Fibroblast of peridontal ligament (primary cell): ENCODE measurements around the gene USP44.
"Not testable (repeated sequence)": the region's sequence is repeated elsewhere in the genome, so short reads cannot be mapped to it uniquely, and the experiment has no call there.

Experiments
- DNase-seq: peaks from one replicate; pipeline ENCODE4 v3.0.0-alpha.2; 2010; ENCODE audit errors: extremely low read depth

The USP44 gene

DNA sequence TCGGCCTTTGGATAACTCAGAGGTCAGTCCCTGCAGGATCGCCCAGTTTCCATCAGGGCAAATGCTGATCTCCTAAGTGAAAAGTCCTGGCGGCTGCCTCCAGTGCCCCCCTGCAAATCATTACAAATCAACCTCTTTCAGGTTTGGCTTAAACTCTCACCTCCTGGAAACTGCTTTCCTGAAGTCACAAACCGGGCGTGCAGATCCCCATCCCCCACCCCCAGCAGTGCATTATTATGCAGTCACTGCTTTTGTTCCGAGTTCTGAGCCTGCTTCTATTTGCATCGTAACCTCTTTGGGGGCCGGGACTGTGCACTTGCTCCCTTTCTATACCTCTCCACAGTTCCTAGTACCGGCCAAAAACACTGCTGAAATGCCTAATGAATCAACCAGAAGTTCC lies at the start of gene USP44:
TSS of gene USP44 (minus strand) at position 172 of the 400 bp plus-strand sequence. CDS start 17,220 bp downstream, outside the sequence.
- no peak for DNase-seq

GRCh38 chr12:95600567-95600966 lies 49.3 kb upstream of the USP44 start:
- no peak for DNase-seq

- DNase-seq = no peak
Measured at GRCh38 chr12:95599880-95600279, 48.6 kb upstream of the USP44 start.

DNA sequence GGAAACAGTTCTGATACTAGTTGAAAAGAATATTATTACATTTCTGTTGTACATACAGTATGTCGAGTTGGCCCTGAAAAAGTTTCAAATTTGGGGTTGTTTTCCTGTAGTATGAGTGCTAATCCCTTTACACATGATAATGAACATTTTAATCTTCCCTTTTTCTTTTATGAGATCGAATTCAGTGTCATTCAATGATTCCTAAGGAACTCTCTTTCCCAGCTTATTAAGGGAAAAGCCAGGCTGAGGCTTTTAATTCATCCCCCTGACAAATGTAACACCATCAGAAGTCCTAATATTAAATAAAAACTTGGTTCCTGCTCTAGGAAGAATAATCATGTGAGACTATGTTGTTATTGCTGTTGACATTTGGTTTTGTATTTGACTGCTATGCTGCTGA lies 42.9 kb upstream of the USP44 start:
- DNase-seq = no peak

GRCh38 chr12:95593266-95593871 lies 42.1 kb upstream of the USP44 start:
- no peak for DNase-seq

DNA sequence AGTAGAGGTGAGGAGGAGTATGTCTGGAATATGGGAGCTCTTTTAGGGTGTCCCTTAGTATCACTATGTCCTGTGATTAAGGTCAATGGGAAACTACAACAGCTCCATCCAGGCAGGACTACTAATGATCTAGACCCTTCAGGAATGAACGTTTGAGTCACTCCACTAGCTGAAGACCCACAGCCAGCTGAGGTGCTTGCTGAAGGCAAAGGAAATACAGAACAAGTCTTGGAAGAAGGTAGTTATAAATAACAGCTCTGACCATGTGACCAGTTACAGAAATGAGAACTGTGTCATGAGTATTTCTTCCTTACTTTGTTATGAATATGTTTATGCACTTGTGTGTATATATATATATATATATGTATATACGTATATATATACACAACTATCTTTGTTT lies 40.5 kb upstream of the USP44 start:
- DNase-seq = no peak

GRCh38 chr12:95590775-95591174 lies 39.5 kb upstream of the USP44 start:
- no peak for DNase-seq

GRCh38 chr12:95583933-95584332 lies 32.7 kb upstream of the USP44 start:
- no peak for DNase-seq

- DNase-seq = peak; percentile 75
Measured at GRCh38 chr12:95582230-95583058, 31.2 kb upstream of the USP44 start.

- no peak for DNase-seq
Measured at GRCh38 chr12:95577820-95578219, 26.5 kb upstream of the USP44 start.

DNA sequence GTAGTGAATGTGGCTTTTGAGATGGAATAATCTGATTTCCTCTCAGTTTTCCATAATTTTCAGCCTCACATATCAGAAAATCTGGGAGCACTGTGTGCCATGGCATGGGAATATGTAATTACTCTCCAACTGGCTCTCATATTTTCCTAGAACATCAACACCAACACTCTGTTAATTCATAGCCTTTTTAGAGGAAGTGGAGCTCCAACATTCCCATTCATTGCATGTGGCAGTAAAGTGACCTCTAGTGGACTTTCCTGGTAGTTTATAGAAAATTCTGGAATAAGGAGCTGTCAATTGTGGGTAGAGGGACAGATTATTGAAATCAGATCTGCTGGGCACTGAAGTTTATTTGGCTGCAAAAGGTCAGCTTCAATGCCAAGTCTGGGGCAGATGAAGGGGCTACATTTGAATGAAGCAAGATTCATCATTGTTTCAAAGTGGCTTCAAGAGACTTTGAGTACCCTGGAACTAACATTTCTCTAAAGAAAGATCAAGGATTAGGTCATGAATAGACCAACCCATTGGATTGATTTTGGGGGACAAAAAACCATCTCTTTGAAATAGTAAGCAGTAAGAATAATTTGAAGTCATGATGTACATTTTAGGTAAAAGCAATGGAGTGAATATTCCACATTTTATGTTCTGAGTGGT lies 23.6 kb upstream of the USP44 start:
- peak; percentile 61 for DNase-seq

GRCh38 chr12:95573951-95574576 lies 22.8 kb upstream of the USP44 start:
- no peak for DNase-seq

DNA sequence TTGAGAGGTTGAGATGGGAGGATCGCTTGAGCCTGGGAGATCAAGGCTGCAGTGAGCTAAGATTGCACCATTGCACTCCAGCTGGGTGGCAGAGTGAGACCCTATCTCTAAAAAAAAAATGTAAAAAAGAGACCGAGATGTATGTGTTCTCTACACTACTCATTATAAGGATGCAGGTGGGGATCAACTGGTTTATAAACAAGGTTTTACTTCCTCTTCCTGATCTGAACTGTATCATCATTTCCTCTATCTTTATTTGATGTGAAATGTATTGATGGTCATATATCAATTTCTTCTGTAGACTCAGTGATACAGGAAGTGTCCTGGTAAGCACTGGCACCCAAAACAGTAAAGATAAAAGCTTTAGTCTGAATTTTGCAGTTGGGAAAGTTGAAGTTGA lies 20.1 kb upstream of the USP44 start:
- no peak for DNase-seq

GRCh38 chr12:95568045-95568444 lies 16.8 kb upstream of the USP44 start:
- not testable (repeated sequence) for DNase-seq

DNA sequence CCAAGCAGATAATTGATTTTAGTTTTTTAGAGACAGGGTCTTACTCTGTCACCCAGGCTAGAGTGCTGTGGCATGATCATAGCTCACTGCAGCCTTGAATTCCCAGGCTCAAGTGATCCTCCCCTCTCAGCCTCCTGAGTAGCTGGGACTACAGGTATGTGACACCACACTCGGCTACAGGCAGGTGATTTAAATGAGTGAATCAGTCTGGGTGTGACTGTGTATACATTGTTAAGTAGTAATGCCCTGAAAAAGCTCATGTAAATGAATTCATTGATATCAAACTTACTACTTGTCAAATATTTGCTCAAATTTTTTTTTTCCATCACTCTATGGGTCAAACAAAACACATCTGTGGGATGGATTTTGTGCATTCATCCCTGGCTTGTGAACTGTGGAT lies 6.3 kb upstream of the USP44 start:
- no peak for DNase-seq

- no peak for DNase-seq
Measured at GRCh38 chr12:95554532-95555071, 3.3 kb upstream of the USP44 start.

- DNase-seq = no peak
Measured at GRCh38 chr12:95553197-95553943, 2.1 kb upstream of the USP44 start.

DNA sequence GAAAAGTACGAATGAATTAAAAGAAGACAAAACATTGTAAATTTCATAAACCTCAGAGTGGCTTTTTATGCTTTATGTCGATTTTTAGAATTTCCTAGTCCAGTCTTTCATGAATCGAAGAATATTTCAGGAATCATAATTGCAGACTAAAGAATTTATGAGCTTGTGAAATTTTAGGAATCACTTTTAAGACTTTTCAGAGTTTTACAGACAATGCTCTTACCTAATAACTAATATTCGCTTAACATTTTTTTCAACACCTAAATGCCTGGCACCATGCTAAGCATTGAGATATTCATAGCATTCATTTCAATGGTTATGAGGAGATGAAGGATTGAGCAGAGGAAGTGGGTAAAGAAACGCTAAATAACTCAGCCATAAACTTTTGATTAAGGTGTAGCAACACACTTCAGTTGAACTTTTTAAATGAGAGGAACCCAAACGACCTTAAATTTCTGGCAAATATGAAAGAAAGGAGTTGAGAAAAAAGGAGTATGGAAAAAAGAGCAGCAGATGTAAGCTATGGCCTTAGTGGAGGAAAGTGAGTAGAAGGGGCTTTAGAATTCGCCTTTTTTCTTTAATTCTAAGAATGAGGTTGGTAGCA lies 739 bp upstream of the USP44 start:
- no peak for DNase-seq

DNA sequence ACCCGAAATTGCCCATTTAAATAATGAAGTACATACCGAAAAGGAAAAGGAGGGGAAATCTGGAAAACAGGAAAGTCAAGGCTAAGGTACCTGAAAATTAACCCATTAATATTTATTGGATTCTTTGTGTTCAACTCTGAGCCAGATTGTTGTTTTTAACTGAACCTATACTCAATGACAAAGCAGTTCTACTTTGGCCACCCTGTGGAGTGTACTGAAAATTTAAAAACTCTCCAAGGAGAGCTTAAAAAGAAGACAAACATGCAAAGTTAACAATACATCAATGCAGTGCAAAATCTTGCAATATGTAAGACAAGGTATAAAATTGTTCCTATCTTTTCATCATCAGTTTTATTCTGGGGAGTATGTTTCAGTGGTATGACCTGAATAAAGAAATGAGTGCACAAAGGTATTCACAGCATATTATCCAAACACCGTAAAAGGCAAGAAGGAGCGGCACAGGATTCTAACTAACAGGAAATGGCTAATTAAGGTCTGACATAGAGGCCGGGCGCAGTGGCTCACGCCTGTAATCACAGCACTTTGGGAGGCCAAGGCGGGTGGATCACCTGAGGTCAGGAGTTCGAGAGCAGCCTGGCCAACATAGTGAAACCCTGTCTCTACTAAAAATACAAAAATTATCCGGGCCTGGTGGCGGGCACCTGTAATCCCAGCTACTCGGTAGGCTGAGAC lies 1.7 kb downstream of the USP44 start:
- DNase-seq = no peak
